H1 (cell line): ENCODE data around the gene SLC4A11. TPM values are rescaled to one million over a fixed set of nuclear protein-coding genes. Genes with fewer than 3 reads are reported as not detected.

Source experiments
- CBX8 ChIP-seq: fragments of 300-800, 300-1000 bp; sonication (generic); IDR thresholded peaks from 2 replicates; pipeline ENCODE4 v1.7.1; 2016; ENCODE audit warnings: low read depth, low read length, borderline replicate concordance
- CTBP2 ChIP-seq: IDR thresholded peaks from 2 replicates; pipeline ENCODE4 v1.7.0; 2011; ENCODE audit warnings: borderline replicate concordance, mild to moderate bottlenecking, moderate library complexity, mixed read lengths, low read length; ENCODE audit not compliant: insufficient read depth, insufficient read length
- FOSL1 ChIP-seq: IDR thresholded peaks from 2 replicates; pipeline ENCODE4 v1.6.1; 2011; ENCODE audit warnings: mild to moderate bottlenecking, low read depth, low read length, moderate library complexity; ENCODE audit not compliant: insufficient read depth
- GTF2F1 ChIP-seq: IDR thresholded peaks from 2 replicates; pipeline ENCODE4 v1.6.1; 2012; ENCODE audit warnings: low read depth, low read length, improper control_type of control experiment, borderline replicate concordance
- KDM1A ChIP-seq: fragments of 200-600, 300-600 bp; sonication (generic); IDR thresholded peaks from 2 replicates; pipeline ENCODE4 v1.7.1; 2016; ENCODE audit warnings: mild to moderate bottlenecking, low read length, borderline replicate concordance
- NRF1 ChIP-seq: IDR thresholded peaks from 2 replicates; pipeline ENCODE4 v1.6.1; 2011; ENCODE audit warnings: mild to moderate bottlenecking, low read depth, low read length, improper control_type of control experiment
- POU5F1 ChIP-seq: IDR thresholded peaks from 2 replicates; pipeline ENCODE4 v1.6.1; 2011; ENCODE audit warnings: low read depth, mild to moderate bottlenecking, low read length, moderate library complexity
- RAD21 ChIP-seq, 2 experiments: IDR thresholded peaks in 1 of 2; conservative IDR thresholded peaks in 1 of 2; 2 replicates each; pipeline ENCODE4 v1.6.1; 2011; ENCODE audit warnings: low read depth in 2 of 2, low read length in 2 of 2, improper control_type of control experiment in 1 of 2, inconsistent platforms in 1 of 2, mild to moderate bottlenecking in 1 of 2, moderate library complexity in 1 of 2
- RBBP5 ChIP-seq: IDR thresholded peaks from 2 replicates; pipeline ENCODE4 v1.7.1; 2012; ENCODE audit warnings: low read depth, mild to moderate bottlenecking, inconsistent platforms, low read length, moderate library complexity, borderline replicate concordance
- TAF1 ChIP-seq: IDR thresholded peaks from 2 replicates; pipeline ENCODE4 v1.6.1; 2011; ENCODE audit warnings: mild to moderate bottlenecking, low read depth, low read length
- TBP ChIP-seq: IDR thresholded peaks from 2 replicates; pipeline ENCODE4 v1.6.1; 2011; ENCODE audit warnings: low read depth, low read length, improper control_type of control experiment
- polyA plus RNA-seq, 7 experiments: library from polyadenylated mRNA; depleted of rRNA in 3 of 7; stranded (reverse) in 5 of 7; unstranded in 2 of 7; fragments of >200 nt in 5 of 7; fragments of 200-250 nt in 2 of 7; gene quantifications; 1 replicate in 5 of 7; 2 replicates in 1 of 7; 4 replicates in 1 of 7; pipeline versions ENCODE4 v1.2.1 to v1.2.3, GENCODE V29; 2011 to 2013; ENCODE audit warnings: missing spikeins in 2 of 7, mixed read lengths in 2 of 7
- total RNA-seq: library from RNA; stranded (reverse); fragmentation: NEBNext Ultra II Directional; extraction: Animal tissue kit (Norgen Biotek cat#: 25700); gene quantifications from 2 replicates; pipeline ENCODE4 v1.2.1, GENCODE V29; 2021
- TF ChIP-seq, protein P1 (sequence below): IDR thresholded peaks from 2 replicates; pipeline ENCODE4 v1.6.1; 2012; ENCODE audit warnings: inconsistent platforms

Gene SLC4A11
- total and polyA plus RNA-seq, 2 of the 8 experiments (the other 6 are each of a cell fraction or from before 2014, with no cell fraction given) = 11.9 to 32.3 TPM

- no peak for TF ChIP-seq CBX8
- TF ChIP-seq TAF1 = 0 out of 2 replicates have a peak, but pooled peaks have one; percentile 10
- 0 out of 2 replicates have a peak, but pooled peaks have one; percentile 57 for TF ChIP-seq TBP
- no peak for TF ChIP-seq RAD21 (IDR thresholded peaks at IDR 0.05 in 1 of 2, conservative IDR thresholded peaks at IDR 0.05 in 1 of 2; ENCODE audit: low read depth in 2 of 2, low read length in 2 of 2)
- no peak for TF ChIP-seq POU5F1
- no peak for TF ChIP-seq NRF1
- TF ChIP-seq, protein P1, sequence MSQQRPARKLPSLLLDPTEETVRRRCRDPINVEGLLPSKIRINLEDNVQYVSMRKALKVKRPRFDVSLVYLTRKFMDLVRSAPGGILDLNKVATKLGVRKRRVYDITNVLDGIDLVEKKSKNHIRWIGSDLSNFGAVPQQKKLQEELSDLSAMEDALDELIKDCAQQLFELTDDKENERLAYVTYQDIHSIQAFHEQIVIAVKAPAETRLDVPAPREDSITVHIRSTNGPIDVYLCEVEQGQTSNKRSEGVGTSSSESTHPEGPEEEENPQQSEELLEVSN = no peak; the same call in 1 of the 2 replicates
- peak; percentile 43 for TF ChIP-seq CTBP2
- TF ChIP-seq RBBP5 = peak; percentile 28; the same call in 1 of the 2 replicates
- TF ChIP-seq KDM1A = peak; percentile 30; the same call in 1 of the 2 replicates
- peak; percentile 95 for TF ChIP-seq FOSL1
- no peak for TF ChIP-seq GTF2F1
Measured at GRCh38 chr20:3239026-3239866, at the start of gene SLC4A11 (continued).
